Activated CD4-positive, alpha-beta T cell treated with anti-CD3 and anti-CD28 coated beads, Interleukin-2, amount 50 U/mL, for 24 hours (primary cell): ENCODE data around the gene PTPRN2.

Experiments
- DNase-seq, 2 donors: peaks; one replicate each; pipeline ENCODE4 v3.0.0-alpha.2; 2020; ENCODE audit warnings: low read depth in 1 of 2, low spot score in 1 of 2

Gene PTPRN2

GRCh38 chr7:157834501-157835163, 753.0 kb downstream of the PTPRN2 start:
- DNase-seq, result no peak

GRCh38 chr7:157832866-157833607, 754.6 kb downstream of the PTPRN2 start:
- no peak for DNase-seq

GRCh38 chr7:157832421-157832820, 755.2 kb downstream of the PTPRN2 start:
- no peak for DNase-seq

- DNase-seq, result no peak
Observed at GRCh38 chr7:157832006-157832405, 755.6 kb downstream of the PTPRN2 start.

GRCh38 chr7:157831143-157831905, 756.3 kb downstream of the PTPRN2 start:
- DNase-seq, result no peak

GRCh38 chr7:157830331-157830730, 757.3 kb downstream of the PTPRN2 start:
- no peak for DNase-seq

GRCh38 chr7:157829491-157829890, 758.1 kb downstream of the PTPRN2 start:
- no peak for DNase-seq

GRCh38 chr7:157828881-157829280, 758.7 kb downstream of the PTPRN2 start:
- no peak for DNase-seq

- no peak for DNase-seq
Observed at GRCh38 chr7:157828190-157828589, 759.4 kb downstream of the PTPRN2 start.

GRCh38 chr7:157827863-157828160, 759.8 kb downstream of the PTPRN2 start:
- DNase-seq, result no peak

GRCh38 chr7:157827045-157827862, 760.4 kb downstream of the PTPRN2 start:
- DNase-seq, result no peak

- DNase-seq, result no peak
Observed at GRCh38 chr7:157826566-157826965, 761.1 kb downstream of the PTPRN2 start.

- peak in 1 of 2 donors; percentile 39 for DNase-seq
Observed at GRCh38 chr7:157825325-157825724, 762.3 kb downstream of the PTPRN2 start.

GRCh38 chr7:157824819-157825121, 762.9 kb downstream of the PTPRN2 start:
- DNase-seq, result no peak

GRCh38 chr7:157824011-157824818, 763.4 kb downstream of the PTPRN2 start:
- no peak for DNase-seq

- DNase-seq, result no peak
Observed at GRCh38 chr7:157822688-157823031, 765.0 kb downstream of the PTPRN2 start.

GRCh38 chr7:157821959-157822687, 765.5 kb downstream of the PTPRN2 start:
- DNase-seq, result no peak

- no peak for DNase-seq
Observed at GRCh38 chr7:157820796-157821195, 766.8 kb downstream of the PTPRN2 start.

- DNase-seq, result no peak
Observed at GRCh38 chr7:157819455-157819807, 768.2 kb downstream of the PTPRN2 start.
